SK-N-SH (cell line): ENCODE results near the gene NPTX1.
A peak's percentile ranks its signal among the peaks of the same experiment; 100 is the strongest.

Experiments
- CTCF ChIP-seq: fragments of 200-600 bp; sonication (generic); IDR thresholded peaks from 2 replicates; pipeline ENCODE4 v1.6.1; 2017; ENCODE audit warnings: antibody characterized with exemption, mild to moderate bottlenecking, moderate library complexity
- GABPA ChIP-seq: IDR thresholded peaks from 2 replicates; pipeline ENCODE4 v1.4.0; 2012; ENCODE audit warnings: low read depth, mild to moderate bottlenecking
- MXI1 ChIP-seq: IDR thresholded peaks from 2 replicates; pipeline ENCODE4 v1.6.1; 2012; ENCODE audit warnings: mild to moderate bottlenecking, low read depth, low read length, improper control_type of control experiment
- RFX5 ChIP-seq: IDR thresholded peaks from 2 replicates; pipeline ENCODE4 v1.6.1; 2012; ENCODE audit warnings: mild to moderate bottlenecking, improper control_type of control experiment, low read length
- RXRA ChIP-seq: IDR thresholded peaks from 2 replicates; pipeline ENCODE4 v1.4.0; 2012; ENCODE audit warnings: low read depth, mild to moderate bottlenecking, borderline replicate concordance
- SMC3 ChIP-seq: IDR thresholded peaks from 2 replicates; pipeline ENCODE4 v1.6.1; 2012; ENCODE audit warnings: low read depth, low read length, improper control_type of control experiment
- TAF1 ChIP-seq: IDR thresholded peaks from 2 replicates; pipeline ENCODE4 v1.6.1; 2012; ENCODE audit warnings: low read depth, mild to moderate bottlenecking, low read length, moderate library complexity, borderline replicate concordance
- ZBTB33 ChIP-seq: IDR thresholded peaks from 2 replicates; pipeline ENCODE4 v1.4.0; 2012; ENCODE audit warnings: low read depth, borderline replicate concordance

DNA sequence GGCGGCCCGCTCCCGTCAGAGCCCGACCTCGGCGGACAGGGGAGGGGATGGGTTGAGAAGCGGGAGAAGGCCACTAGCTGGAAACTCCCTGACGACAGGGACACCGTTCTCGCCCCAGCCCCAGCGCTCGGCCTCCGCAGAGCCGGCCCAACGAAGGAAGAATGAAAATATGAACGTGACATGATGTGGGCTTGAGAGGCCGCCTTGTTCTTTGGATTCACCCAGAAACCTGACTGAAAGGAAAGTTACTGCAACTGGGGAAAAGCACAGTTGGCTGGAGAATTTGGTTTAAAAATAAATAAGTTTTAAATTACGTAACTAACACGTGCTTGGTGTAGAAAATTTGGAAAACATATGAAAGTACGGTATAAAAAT lies 21.1 kb downstream of the NPTX1 start:
- TF ChIP-seq ZBTB33 (no peak), CTCF (no peak), RXRA (no peak), RFX5 (0 out of 2 replicates have a peak, but pooled peaks have one; percentile 23), GABPA (no peak), MXI1 (0 out of 2 replicates have a peak, but pooled peaks have one; percentile 10), TAF1 (no peak), SMC3 (no peak)
